ACC112 (cell line): ENCODE data around the gene SSU72.

Experiments used
- H2AFZ ChIP-seq: fragments of 200-600 bp; sonication (generic); one replicate; pipeline ENCODE4 v1.6.0; 2017; ENCODE audit warnings: antibody characterized with exemption, low read length; ENCODE audit not compliant: unreplicated experiment
- H3K27ac ChIP-seq: fragments of 200-600 bp; sonication (generic); 2 replicates; pipeline ENCODE4 v1.5.1; 2014; ENCODE audit warnings: low read depth, mild to moderate bottlenecking, antibody characterized with exemption, low read length, moderate library complexity
- H3K27me3 ChIP-seq: fragments of 200-600 bp; sonication (generic); 2 replicates; pipeline ENCODE4 v1.6.1; 2014; ENCODE audit warnings: mild to moderate bottlenecking, antibody characterized with exemption, low read length, moderate library complexity, mixed read lengths; ENCODE audit not compliant: insufficient read depth
- H3K36me3 ChIP-seq: fragments of 200-600 bp; sonication (generic); 2 replicates; pipeline ENCODE4 v1.6.1; 2016; ENCODE audit warnings: mild to moderate bottlenecking, antibody characterized with exemption, low read length, moderate library complexity, mixed read lengths; ENCODE audit not compliant: insufficient read depth
- H3K4me1 ChIP-seq: fragments of 200-600 bp; sonication (generic); one replicate; pipeline ENCODE4 v1.6.1; 2016; ENCODE audit warnings: low read length, mixed read lengths; ENCODE audit not compliant: insufficient read depth, unreplicated experiment, control insufficient read depth
- H3K4me3 ChIP-seq: fragments of 200-600 bp; sonication (generic); 2 replicates; pipeline ENCODE4 v1.5.1; 2014; ENCODE audit warnings: mild to moderate bottlenecking, low read depth, low read length
- H3K79me2 ChIP-seq: fragments of 200-600 bp; sonication (generic); one replicate; pipeline ENCODE4 v1.6.0; 2016; ENCODE audit warnings: low read length; ENCODE audit not compliant: control insufficient read depth, unreplicated experiment, insufficient read depth

SSU72 gene

GRCh38 chr1:1594602-1595260 lies 20.1 kb upstream of the SSU72 start:
- no peak overlapping the region for H3K27ac ChIP-seq
- no peaks in the 10 kb centered on the region for H3K79me2 ChIP-seq
- H3K27me3 ChIP-seq: peaks cover 19% of the 10 kb centered on the region; the same call in 1 of the 2 replicates
- no peak overlapping the region for H2AFZ ChIP-seq
- peaks cover 9% of the 10 kb centered on the region for H3K4me1 ChIP-seq
- no peaks in the 10 kb centered on the region for H3K36me3 ChIP-seq
- H3K4me3 ChIP-seq: no peak overlapping the region

GRCh38 chr1:1593834-1594601 lies 19.4 kb upstream of the SSU72 start:
- H2AFZ ChIP-seq: no peak overlapping the region
- H3K79me2 ChIP-seq: no peaks in the 10 kb centered on the region
- H3K27me3 ChIP-seq: peaks cover 19% of the 10 kb centered on the region; the same call in 1 of the 2 replicates
- H3K4me3 ChIP-seq: no peak overlapping the region
- peaks cover 9% of the 10 kb centered on the region for H3K4me1 ChIP-seq
- no peak overlapping the region for H3K27ac ChIP-seq
- no peaks in the 10 kb centered on the region for H3K36me3 ChIP-seq

GRCh38 chr1:1591452-1591851 lies 16.8 kb upstream of the SSU72 start:
- Histone ChIP-seq H2AFZ (no peak overlapping the region), H3K4me1 (no peaks in the 10 kb centered on the region), H3K79me2 (no peaks in the 10 kb centered on the region), H3K27me3 (peaks cover 13% of the 10 kb centered on the region; the same call in 1 of the 2 replicates), H3K36me3 (no peaks in the 10 kb centered on the region), H3K27ac (no peak overlapping the region), H3K4me3 (no peak overlapping the region)

GRCh38 chr1:1583347-1584010 lies 8.8 kb upstream of the SSU72 start:
- Histone ChIP-seq H2AFZ (no peak overlapping the region), H3K4me1 (no peaks in the 10 kb centered on the region), H3K4me3 (no peak overlapping the region), H3K27ac (no peak overlapping the region), H3K27me3 (peaks cover 26% of the 10 kb centered on the region), H3K36me3 (no peaks in the 10 kb centered on the region), H3K79me2 (no peaks in the 10 kb centered on the region)

- no peaks in the 10 kb centered on the region for H3K79me2 ChIP-seq
- H3K36me3 ChIP-seq: no peaks in the 10 kb centered on the region
- H3K4me3 ChIP-seq: no peak overlapping the region
- H3K4me1 ChIP-seq: no peaks in the 10 kb centered on the region
- H3K27me3 ChIP-seq: peaks cover 26% of the 10 kb centered on the region
- H2AFZ ChIP-seq: no peak overlapping the region
- H3K27ac ChIP-seq: no peak overlapping the region
Observed at GRCh38 chr1:1582585-1583346, 8.1 kb upstream of the SSU72 start.

- no peak overlapping the region for H2AFZ ChIP-seq
- H3K27ac ChIP-seq: no peak overlapping the region
- no peak overlapping the region for H3K4me3 ChIP-seq
- H3K27me3 ChIP-seq: peaks cover 26% of the 10 kb centered on the region
- H3K4me1 ChIP-seq: peaks cover 8% of the 10 kb centered on the region
- H3K36me3 ChIP-seq: no peaks in the 10 kb centered on the region
- H3K79me2 ChIP-seq: peaks cover 10% of the 10 kb centered on the region
Observed at GRCh38 chr1:1578371-1578940, 3.8 kb upstream of the SSU72 start.

GRCh38 chr1:1577367-1578011 lies 2.8 kb upstream of the SSU72 start:
- no peak overlapping the region for H3K27ac ChIP-seq
- no peak overlapping the region for H3K4me3 ChIP-seq
- peaks cover 21% of the 10 kb centered on the region for H3K27me3 ChIP-seq
- H3K4me1 ChIP-seq: peaks cover 8% of the 10 kb centered on the region
- H2AFZ ChIP-seq: no peak overlapping the region
- peaks cover 19% of the 10 kb centered on the region for H3K79me2 ChIP-seq
- H3K36me3 ChIP-seq: no peaks in the 10 kb centered on the region

GRCh38 chr1:1573843-1574720 lies 581 bp downstream of the SSU72 start:
- H3K27ac ChIP-seq: peak overlapping the region; percentile 80
- H3K27me3 ChIP-seq: peaks cover 5% of the 10 kb centered on the region; the same call in 1 of the 2 replicates
- H3K79me2 ChIP-seq: peaks cover 50% of the 10 kb centered on the region
- H2AFZ ChIP-seq: peak overlapping the region; percentile 70
- 0 out of 2 replicates have a peak, but pooled peaks cover 5% of the 10 kb centered on the region for H3K36me3 ChIP-seq
- H3K4me1 ChIP-seq: peaks cover 8% of the 10 kb centered on the region
- H3K4me3 ChIP-seq: peak overlapping the region; percentile 90

- H2AFZ ChIP-seq: no peak overlapping the region
- peaks cover 94% of the 10 kb centered on the region for H3K79me2 ChIP-seq
- H3K27ac ChIP-seq: no peak overlapping the region
- H3K27me3 ChIP-seq: no peaks in the 10 kb centered on the region
- no peak overlapping the region for H3K4me3 ChIP-seq
- H3K36me3 ChIP-seq: peaks cover 19% of the 10 kb centered on the region; the same call in 1 of the 2 replicates
- no peaks in the 10 kb centered on the region for H3K4me1 ChIP-seq
Observed at GRCh38 chr1:1569341-1569740, 5.3 kb downstream of the SSU72 start.
